ENCODE data around the gene SHB.

GRCh38 chr9:37996819-37997217 lies 72.2 kb downstream of the SHB start:
- TF ChIP-seq CTCF (conservative IDR thresholded peaks at IDR 0.05; ENCODE audit: low read length), result no peak
- no peak for TF ChIP-seq EZH2phosphoT487 (IDR thresholded peaks at IDR 0.05; ENCODE audit: borderline replicate concordance, low read depth, low read length)
